Measurements from ENCODE around the gene BRINP3.

Gene BRINP3

GRCh38 chr1:190444464-190444863, 33.2 kb downstream of the BRINP3 start:
- DNase-seq = no peak

DNA sequence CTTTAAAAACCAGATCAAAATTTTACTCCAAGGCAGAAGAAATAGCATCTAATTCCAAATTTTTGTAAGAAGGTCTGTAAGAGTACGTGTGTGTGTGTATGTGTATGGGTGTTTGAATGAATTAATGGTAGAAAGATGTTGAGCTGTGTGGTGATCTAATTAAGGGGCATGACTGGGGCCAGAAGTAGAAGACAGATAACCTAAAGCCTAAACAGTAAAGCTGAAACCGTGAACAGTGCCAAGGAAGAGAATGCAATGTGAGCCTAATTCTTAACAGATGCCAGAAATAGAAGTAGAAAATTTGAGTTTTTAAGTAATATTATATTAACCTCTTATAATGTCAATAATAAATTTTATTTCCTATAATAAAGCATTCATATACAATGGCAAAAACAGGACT, 38.2 kb downstream of the BRINP3 start:
- DNase-seq = no peak

- DNase-seq = no peak
These were observed 41.0 kb downstream of the BRINP3 start for GRCh38 chr1:190436615-190437014.

DNA sequence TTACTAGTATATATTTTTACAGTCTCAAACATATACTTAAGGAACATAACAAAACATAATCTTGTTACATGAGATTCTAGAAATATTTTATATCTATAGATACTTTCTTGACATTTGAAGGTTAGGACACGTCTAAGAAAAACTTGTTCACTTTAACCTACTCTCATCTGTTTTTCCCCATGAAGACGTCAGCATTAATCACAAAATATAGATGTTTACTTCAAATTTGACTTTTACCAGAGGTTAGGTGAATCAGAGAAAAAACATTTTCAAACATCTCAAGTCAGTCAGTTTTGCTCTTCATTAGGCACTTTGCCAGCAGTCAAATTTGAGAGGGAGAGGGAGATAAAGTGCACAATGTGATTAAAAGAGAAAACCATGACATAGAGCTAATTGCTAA, 47.7 kb downstream of the BRINP3 start:
- DNase-seq = no peak

- DNase-seq = no peak
These were observed 48.5 kb downstream of the BRINP3 start for GRCh38 chr1:190429141-190429540.

- no peak for DNase-seq
These were observed 61.4 kb downstream of the BRINP3 start for GRCh38 chr1:190416239-190416638.

GRCh38 chr1:190413142-190413541, 64.5 kb downstream of the BRINP3 start:
- no peak for DNase-seq

DNA sequence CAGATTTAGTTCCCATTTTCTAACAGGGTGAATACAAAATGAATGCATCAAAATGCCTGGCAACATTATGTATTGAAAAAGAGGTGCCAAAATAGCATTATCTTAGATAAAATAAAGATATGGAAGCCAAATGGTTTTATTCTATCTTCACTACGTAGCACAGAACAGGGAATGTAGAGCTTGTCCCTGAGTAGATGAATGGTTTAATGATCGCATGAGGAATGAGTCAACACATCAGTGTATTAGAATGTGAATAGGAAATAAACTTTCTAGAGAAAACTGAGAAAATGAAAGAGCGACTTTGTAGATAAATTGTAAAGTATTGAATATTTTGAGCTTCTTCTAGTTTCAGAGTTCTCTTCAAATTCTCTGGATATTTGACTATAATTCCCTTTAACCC, 74.3 kb downstream of the BRINP3 start:
- DNase-seq = no peak

DNA sequence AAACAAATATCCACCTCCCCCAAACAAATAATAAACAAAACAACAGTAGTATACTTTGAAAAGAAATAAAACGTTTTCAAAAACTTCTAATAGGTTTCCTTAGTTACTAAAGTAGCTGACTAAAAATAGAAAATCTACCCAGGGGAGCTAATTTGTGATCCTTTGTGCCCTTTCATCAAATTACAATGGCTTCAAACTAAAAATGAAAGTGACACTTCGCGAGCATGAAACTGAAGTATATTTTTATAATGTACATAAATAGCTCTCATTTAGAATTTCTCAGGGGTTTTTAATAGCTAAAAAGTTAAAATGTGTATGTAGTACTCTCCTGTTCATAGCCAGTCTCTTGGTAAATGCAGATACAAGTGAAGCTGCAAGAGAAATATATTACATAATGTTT, 78.4 kb downstream of the BRINP3 start:
- DNase-seq = no peak

- DNase-seq = no peak
These were observed 86.1 kb downstream of the BRINP3 start for GRCh38 chr1:190391582-190391981.

- DNase-seq = no peak
These were observed 99.7 kb downstream of the BRINP3 start for GRCh38 chr1:190377991-190378390.

DNA sequence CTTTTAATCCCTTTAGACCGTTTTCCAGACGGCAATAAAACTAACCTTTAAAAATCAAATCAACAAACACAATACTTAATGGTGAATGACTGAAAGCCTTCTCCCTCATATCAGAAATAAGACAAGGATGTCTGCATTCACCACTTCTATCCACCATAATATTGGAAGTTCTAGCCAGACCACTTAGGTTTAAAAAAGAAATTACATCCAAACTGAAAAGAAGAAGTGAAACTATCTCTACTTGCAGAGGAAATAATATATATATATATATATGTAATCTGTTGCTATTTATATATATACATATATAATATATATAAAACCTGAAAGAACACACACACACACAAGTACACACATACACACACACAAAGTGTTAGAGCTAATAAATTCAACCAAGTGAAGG, 100.4 kb downstream of the BRINP3 start:
- DNase-seq = no peak

GRCh38 chr1:190376044-190376443, 101.6 kb downstream of the BRINP3 start:
- DNase-seq = no peak

DNA sequence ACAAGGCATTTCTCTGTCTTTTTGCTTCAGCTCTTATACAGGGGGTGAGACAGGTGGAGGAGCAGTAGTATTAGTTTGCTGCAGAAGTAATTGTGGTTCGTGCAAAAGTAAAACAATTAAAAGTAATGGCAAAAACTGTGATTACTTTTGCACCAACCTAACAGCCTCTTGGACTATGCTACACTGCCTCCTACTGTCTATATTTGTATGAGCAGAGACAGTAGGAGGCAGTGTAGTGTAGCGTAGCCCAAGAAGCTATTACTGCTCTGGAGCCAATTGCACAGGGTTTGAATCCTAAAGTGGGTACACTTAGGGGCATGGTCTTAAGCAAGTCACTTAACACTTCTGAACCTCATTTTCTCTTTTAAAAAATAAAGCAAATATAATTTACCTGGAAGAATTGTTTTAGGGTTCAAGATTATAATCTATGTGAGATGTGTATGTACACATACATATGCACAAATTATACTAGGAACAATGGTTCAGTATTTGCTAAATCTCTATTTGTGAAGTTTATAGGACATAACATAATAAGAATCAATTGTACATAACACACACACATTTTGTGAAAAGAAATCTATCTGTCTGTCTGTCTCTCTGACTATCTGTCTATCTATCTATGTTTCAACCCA, 103.8 kb downstream of the BRINP3 start:
- DNase-seq = no peak

DNA sequence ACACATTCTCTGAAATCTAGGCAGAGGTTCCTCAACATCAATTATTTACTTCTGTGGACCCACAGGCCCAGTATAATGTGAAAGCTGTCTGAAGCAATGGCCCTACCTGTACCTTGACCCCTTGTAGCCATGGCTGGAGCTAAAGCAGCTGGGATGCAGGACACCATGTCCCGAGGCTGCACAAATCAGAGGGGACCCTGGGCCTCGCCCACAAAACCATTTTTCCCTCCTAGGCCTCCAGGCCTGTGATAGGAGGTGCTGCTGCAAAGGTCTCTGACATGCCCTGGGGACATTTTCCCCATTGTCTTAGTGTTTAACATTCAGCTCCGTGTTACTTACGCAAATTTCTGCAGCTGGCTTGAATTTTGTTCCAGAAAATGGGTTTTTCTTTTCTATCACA, 110.5 kb downstream of the BRINP3 start:
- no peak for DNase-seq

GRCh38 chr1:190365283-190365682, 112.4 kb downstream of the BRINP3 start:
- DNase-seq = no peak

- no peak for DNase-seq
These were observed 124.0 kb downstream of the BRINP3 start for GRCh38 chr1:190353538-190354101.

DNA sequence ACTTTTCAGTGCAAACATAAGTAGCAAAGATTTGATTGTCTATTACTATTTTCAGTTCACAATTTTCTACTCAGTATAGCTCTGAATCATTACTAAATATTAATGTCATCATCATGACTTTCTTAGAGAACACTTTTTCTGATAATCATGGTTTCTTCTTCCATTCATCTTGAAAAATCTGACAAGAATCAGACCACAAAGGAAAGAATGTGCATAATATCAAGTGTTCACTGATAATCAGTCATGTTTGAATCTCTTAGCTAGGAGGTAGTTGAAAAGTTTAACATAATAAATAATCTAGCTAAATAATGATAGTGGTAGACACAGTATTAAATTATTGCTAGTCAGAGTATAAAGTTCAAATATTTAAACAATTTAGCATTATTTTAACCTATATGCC, 133.2 kb downstream of the BRINP3 start:
- no peak for DNase-seq

DNA sequence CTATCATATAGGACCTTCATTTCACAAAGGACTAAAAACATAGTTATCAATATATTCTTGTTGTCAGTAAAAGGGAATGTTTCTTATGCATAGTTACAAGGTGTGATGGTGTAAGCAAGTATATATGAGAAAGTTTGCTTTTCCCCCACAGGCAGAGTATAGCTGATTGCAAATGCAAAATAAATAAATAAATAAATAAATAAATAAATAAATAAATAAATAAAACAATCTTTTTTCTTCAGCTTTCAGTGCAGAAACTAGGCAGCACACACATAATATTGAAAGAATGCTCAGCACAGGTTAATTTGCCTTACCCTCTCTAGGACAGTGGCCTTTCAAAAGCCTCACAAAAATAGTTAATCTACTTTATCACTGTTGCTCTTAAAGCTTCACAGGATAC, 138.8 kb downstream of the BRINP3 start:
- DNase-seq = no peak

DNA sequence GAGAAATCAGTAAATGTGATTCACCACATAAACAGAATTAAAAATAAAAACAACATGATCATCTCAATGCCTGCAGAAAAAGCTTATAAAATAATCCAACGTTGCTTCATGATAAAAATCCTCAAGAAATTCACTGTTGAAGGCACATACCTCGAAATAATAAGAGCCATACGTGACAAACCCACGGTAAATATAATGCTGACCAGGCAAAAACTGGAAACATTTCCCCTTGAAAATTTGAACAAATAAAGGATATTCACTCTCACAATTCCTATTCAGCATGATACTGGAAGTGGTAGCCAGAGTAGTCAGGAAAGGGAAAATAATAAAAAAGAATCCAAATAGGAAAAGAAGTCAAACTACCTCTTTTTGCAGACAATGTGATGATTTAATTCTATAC, 148.8 kb downstream of the BRINP3 start:
- DNase-seq = no peak

DNA sequence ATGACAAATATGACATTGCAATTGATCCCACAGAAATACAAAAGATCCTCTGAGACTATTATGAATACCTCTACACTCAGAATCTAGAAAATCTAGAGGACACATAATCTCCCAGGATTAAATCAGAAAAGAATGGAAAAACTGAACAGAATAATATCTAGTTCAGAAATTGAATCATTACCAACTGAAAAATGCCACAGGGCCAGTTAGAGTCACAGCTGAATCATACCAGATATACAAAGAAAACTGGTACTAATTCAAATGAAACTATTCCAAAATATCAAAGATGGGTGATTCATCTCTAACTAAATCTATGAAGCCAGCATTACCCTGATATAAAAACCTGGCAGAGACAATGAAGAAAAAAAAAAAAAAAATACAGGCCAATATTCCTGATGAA, 149.3 kb downstream of the BRINP3 start:
- no peak for DNase-seq

DNA sequence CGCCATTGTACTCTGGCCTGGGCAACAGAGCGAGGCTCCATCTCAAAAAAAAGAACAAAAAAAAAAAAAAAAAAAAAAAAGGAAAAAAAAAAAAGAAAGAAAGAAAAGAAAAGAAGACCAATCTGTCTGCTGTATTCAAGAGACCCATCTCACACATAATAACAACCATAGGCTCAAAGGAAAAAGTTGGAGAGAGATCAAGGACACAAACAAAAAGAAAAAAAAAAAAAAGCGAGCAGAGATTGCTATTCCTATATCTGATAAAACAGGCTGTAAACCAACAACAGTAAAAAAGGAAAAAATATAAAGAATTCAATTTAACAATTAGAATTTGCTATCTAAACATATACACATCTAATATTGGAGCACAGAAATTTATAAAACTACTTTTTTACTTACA, 150.4 kb downstream of the BRINP3 start:
- DNase-seq = no peak

- DNase-seq = no peak
These were observed 154.1 kb downstream of the BRINP3 start for GRCh38 chr1:190323530-190323929.

DNA sequence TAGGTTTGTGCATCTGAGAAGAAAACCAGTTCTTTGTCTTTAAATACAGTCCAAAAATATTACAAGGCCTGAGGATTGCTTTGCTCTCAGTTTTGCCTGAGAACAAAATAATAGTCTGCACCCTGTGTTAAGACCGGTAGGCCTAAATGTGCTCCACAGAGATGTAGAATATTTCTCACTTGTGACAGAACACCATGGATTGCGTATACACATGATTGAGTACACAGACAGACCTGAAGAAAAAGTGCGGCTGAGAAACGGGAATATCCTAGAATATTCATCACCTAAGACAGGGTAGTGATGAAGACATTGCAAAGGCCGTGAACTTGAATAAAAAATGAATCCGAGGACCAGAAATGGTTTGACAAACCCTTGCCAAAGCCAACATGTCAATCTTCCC, 155.4 kb downstream of the BRINP3 start:
- DNase-seq = no peak

DNA sequence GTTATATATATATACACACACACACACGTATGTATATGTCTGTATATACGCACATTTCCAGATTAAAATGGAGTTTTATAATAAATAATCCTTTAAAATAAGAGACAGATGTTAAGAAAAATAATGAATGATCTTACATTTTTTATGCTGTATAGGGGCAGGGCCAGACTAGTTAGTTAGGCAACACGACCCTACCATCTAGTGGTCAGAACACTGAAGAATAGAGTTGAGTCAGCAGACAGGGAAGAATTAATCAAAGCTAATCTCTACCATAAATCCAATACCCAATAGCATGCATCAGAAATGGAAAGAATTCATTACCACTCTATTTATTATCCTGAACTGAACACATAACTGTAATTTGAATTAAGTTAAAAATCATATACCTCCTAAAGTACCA, 156.7 kb downstream of the BRINP3 start:
- no peak for DNase-seq
